Calu3 (cell line): ENCODE measurements around the gene LOXL4. TPM values are rescaled to one million over a fixed set of nuclear protein-coding genes. Genes with fewer than 3 reads are reported as not detected.

Experiments used
- BruUV-seq: library from RNA; stranded (reverse); fragments of 400-500 nt; replicated peaks from 2 replicates; lab custom pipeline; 2021; lab: Mats Ljungman, UMichigan
- CTCF ChIA-PET: fragments of 300-600 bp; sonication (Branson Sonifier 250); formaldehyde crosslinking; loops from one replicate; lab custom pipeline; 2022; ENCODE audit warnings: antibody characterized with exemption; lab: Charles Lee
- DNase-seq: peaks from one replicate; pipeline ENCODE4 v3.0.0; 2022
- H3K27ac Mint-ChIP-seq: one replicate; pipeline ENCODE4 v1.8.0; 2022; ENCODE audit warnings: mixed read lengths; ENCODE audit not compliant: unreplicated experiment
- H3K27me3 Mint-ChIP-seq: one replicate; pipeline ENCODE4 v1.8.0; 2022; ENCODE audit warnings: mixed read lengths; ENCODE audit not compliant: unreplicated experiment
- H3K36me3 Mint-ChIP-seq: one replicate; pipeline ENCODE4 v1.8.0; 2022; ENCODE audit warnings: mild to moderate bottlenecking, moderate library complexity, mixed read lengths; ENCODE audit not compliant: insufficient read depth, unreplicated experiment
- H3K4me1 Mint-ChIP-seq: one replicate; pipeline ENCODE4 v1.8.0; 2022; ENCODE audit warnings: mild to moderate bottlenecking, low read depth, mixed read lengths; ENCODE audit not compliant: unreplicated experiment
- H3K4me3 Mint-ChIP-seq: one replicate; pipeline ENCODE4 v1.8.0; 2022; ENCODE audit warnings: mild to moderate bottlenecking, low read depth, moderate library complexity, mixed read lengths; ENCODE audit not compliant: unreplicated experiment
- H3K9me3 Mint-ChIP-seq: one replicate; pipeline ENCODE4 v1.8.0; 2022; ENCODE audit warnings: low read depth, mixed read lengths; ENCODE audit not compliant: unreplicated experiment
- intact Hi-C: fragments of 100-400 bp; cut with micrococcal nuclease; formaldehyde crosslinking; loops from one replicate; pipeline ENCODE4 v1.10.0; 2022; ENCODE audit not compliant: unreplicated experiment
- total RNA-seq: library from RNA; stranded (reverse); gene quantifications from 2 replicates; pipeline ENCODE4 v1.2.3, GENCODE V29; 2022
- TF ChIP-seq, protein P1 (sequence below): fragments of 200-600 bp; IDR thresholded peaks from one replicate; pipeline ENCODE4 v1.8.0; 2022; ENCODE audit warnings: antibody characterized with exemption; ENCODE audit not compliant: unreplicated experiment

LOXL4 gene
- total RNA-seq, 1 experiment from 2014 or later, result 2.2 TPM

- DNase-seq, result no peak
- H3K36me3 Mint-ChIP-seq, result peaks cover 2% of the 10 kb centered on the region
- intact Hi-C loops, result no loop called here
- no peaks in the 10 kb centered on the region for H3K9me3 Mint-ChIP-seq
- BruUV-seq, result no TSS peak
- no peak overlapping the region for H3K4me3 Mint-ChIP-seq
- TF ChIP-seq, protein P1, sequence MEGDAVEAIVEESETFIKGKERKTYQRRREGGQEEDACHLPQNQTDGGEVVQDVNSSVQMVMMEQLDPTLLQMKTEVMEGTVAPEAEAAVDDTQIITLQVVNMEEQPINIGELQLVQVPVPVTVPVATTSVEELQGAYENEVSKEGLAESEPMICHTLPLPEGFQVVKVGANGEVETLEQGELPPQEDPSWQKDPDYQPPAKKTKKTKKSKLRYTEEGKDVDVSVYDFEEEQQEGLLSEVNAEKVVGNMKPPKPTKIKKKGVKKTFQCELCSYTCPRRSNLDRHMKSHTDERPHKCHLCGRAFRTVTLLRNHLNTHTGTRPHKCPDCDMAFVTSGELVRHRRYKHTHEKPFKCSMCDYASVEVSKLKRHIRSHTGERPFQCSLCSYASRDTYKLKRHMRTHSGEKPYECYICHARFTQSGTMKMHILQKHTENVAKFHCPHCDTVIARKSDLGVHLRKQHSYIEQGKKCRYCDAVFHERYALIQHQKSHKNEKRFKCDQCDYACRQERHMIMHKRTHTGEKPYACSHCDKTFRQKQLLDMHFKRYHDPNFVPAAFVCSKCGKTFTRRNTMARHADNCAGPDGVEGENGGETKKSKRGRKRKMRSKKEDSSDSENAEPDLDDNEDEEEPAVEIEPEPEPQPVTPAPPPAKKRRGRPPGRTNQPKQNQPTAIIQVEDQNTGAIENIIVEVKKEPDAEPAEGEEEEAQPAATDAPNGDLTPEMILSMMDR, result no peak
- peaks cover 9% of the 10 kb centered on the region for H3K4me1 Mint-ChIP-seq
- no peaks in the 10 kb centered on the region for H3K27me3 Mint-ChIP-seq
- H3K27ac Mint-ChIP-seq, result no peak overlapping the region
- CTCF ChIA-PET, result no interaction called here
Observed at GRCh38 chr10:98260350-98260749, 7.6 kb downstream of the LOXL4 start.

GRCh38 chr10:98259606-98260315, 8.2 kb downstream of the LOXL4 start:
- TF ChIP-seq, protein P1, result no peak
- H3K4me3 Mint-ChIP-seq, result no peak overlapping the region
- intact Hi-C loops, result no loop called here
- no TSS peak for BruUV-seq
- H3K27me3 Mint-ChIP-seq, result no peaks in the 10 kb centered on the region
- peaks cover 4% of the 10 kb centered on the region for H3K36me3 Mint-ChIP-seq
- CTCF ChIA-PET, result no interaction called here
- no peak overlapping the region for H3K27ac Mint-ChIP-seq
- H3K9me3 Mint-ChIP-seq, result no peaks in the 10 kb centered on the region
- DNase-seq, result no peak
- H3K4me1 Mint-ChIP-seq, result peaks cover 9% of the 10 kb centered on the region

GRCh38 chr10:98258683-98259454, 9.1 kb downstream of the LOXL4 start:
- no peak overlapping the region for H3K4me3 Mint-ChIP-seq
- intact Hi-C loops, result no loop called here
- no peaks in the 10 kb centered on the region for H3K27me3 Mint-ChIP-seq
- TF ChIP-seq, protein P1, result no peak
- no peak overlapping the region for H3K27ac Mint-ChIP-seq
- CTCF ChIA-PET, result no interaction called here
- H3K36me3 Mint-ChIP-seq, result peaks cover 4% of the 10 kb centered on the region
- no peak for DNase-seq
- H3K9me3 Mint-ChIP-seq, result no peaks in the 10 kb centered on the region
- peaks cover 3% of the 10 kb centered on the region for H3K4me1 Mint-ChIP-seq
- no TSS peak for BruUV-seq

DNA sequence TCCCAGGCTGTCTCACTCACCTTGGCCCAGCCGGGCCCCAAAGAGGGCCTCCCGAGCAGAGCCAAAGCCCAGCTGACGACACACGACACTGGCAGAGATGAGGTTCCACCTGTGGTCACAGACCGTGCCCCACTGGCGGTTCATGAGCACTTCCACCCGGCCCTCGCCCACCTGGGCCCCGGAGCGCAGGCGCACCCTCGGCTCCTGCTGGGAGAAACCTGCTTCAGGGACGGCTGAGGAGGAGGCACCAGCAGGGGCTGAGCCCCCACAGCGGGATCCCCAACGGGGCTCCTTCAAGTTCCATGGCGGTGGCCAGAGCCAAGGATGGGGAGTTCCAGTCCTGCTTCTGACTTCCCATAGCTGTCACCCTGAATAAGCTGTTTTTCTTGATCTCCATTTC, 10.0 kb downstream of the LOXL4 start:
- H3K36me3 Mint-ChIP-seq, result peaks cover 4% of the 10 kb centered on the region
- no peak for DNase-seq
- no peak overlapping the region for H3K4me3 Mint-ChIP-seq
- intact Hi-C loops, result no loop called here
- H3K27me3 Mint-ChIP-seq, result no peaks in the 10 kb centered on the region
- no peaks in the 10 kb centered on the region for H3K9me3 Mint-ChIP-seq
- no peak overlapping the region for H3K27ac Mint-ChIP-seq
- no TSS peak for BruUV-seq
- TF ChIP-seq, protein P1, result no peak
- no peaks in the 10 kb centered on the region for H3K4me1 Mint-ChIP-seq
- CTCF ChIA-PET, result no interaction called here
